ENCODE data around the gene SPSB1. TPM values are rescaled to one million over a fixed set of nuclear protein-coding genes. Genes with fewer than 3 reads are reported as not detected.

The SPSB1 gene
- total and polyA plus RNA-seq, 2 donors = 12.4 to 36.4 TPM

GRCh38 chr1:9265037-9265436 lies 27.7 kb upstream of the SPSB1 start:
- WGBS = 92% methylated on average over 10 of the region's 10 CpGs
- H3K27ac ChIP-seq (ENCODE audit: low read depth) = no peak overlapping the region
- no peaks in the 10 kb centered on the region for H3K4me1 ChIP-seq (ENCODE audit: insufficient read depth)
- no peak for DNase-seq (ENCODE audit: extremely low spot score)
- peaks cover 6% of the 10 kb centered on the region for H3K36me3 ChIP-seq (ENCODE audit: insufficient read depth)
- H3K4me3 ChIP-seq (ENCODE audit: low read depth, low read length) = no peak overlapping the region

DNA sequence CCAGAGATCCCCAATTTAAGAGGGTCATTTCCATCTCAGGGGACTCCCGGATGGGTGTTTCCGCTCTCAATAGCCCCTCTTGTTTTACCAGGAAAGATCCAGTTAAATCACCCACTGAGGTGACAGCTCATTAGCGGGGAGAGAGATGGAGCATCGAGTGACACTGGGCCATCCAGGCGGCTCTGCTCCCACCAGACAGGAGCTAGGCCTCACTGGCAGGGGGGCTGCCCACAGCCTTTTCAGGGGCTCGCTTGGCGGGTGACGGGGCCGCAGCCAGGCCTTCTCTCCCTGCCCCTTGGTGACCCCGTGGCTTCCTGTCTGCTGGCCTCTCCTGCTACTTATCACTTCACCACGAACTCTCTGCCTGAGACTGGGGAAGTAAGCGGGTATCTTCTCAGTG lies 26.7 kb upstream of the SPSB1 start:
- DNase-seq (ENCODE audit: extremely low spot score) = no peak
- H3K4me1 ChIP-seq (ENCODE audit: insufficient read depth) = no peaks in the 10 kb centered on the region
- no peak overlapping the region for H3K27ac ChIP-seq (ENCODE audit: low read depth)
- peaks cover 6% of the 10 kb centered on the region for H3K36me3 ChIP-seq (ENCODE audit: insufficient read depth)
- H3K4me3 ChIP-seq (ENCODE audit: low read depth, low read length) = no peak overlapping the region
- WGBS = 88% methylated on average over 12 of the region's 12 CpGs

GRCh38 chr1:9267352-9267686 lies 25.4 kb upstream of the SPSB1 start:
- WGBS = 72% methylated on average over 7 of the region's 7 CpGs
- Histone ChIP-seq H3K27ac (ENCODE audit: low read depth) (no peak overlapping the region), H3K4me1 (ENCODE audit: insufficient read depth) (no peaks in the 10 kb centered on the region), H3K4me3 (ENCODE audit: low read depth, low read length) (no peak overlapping the region), H3K36me3 (ENCODE audit: insufficient read depth) (peaks cover 6% of the 10 kb centered on the region)
- no peak for DNase-seq (ENCODE audit: extremely low spot score)

DNA sequence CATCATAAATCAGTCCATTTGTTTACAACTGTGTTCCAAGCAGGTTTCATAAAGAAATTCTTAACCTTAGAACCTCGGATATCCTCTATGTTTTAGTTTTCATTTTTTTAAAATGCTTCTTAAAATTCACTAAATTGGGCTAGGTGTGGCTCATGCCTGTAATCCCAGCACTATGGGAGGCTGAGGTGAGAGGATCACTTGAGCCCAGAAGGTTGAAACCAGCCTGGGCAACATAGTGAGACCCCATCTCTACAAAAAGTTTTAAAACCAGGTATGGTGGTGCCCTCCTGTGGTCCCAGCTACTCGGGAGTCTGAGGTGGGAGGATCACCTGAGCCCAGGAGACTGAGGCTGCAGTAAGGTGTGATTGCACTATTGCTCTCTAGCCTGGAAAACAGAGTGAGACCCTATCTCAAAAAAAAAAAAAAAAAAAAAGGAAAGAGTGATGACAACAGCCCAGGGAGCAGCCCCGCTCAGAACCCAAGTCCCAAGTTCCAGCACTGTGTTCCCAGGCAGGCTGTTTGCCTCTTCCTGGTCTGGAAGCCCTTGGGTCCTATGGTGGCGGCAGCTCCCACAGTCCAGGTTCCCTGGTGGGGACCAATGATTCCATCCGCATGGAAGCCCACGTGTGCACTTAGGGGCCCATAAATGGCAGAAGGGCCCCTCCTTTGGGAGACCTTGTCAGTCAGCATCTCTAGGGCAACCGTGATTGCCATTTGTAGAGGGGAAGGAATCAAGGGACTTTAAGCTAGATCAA lies 24.7 kb upstream of the SPSB1 start:
- Histone ChIP-seq H3K27ac (ENCODE audit: low read depth) (no peak overlapping the region), H3K4me3 (ENCODE audit: low read depth, low read length) (no peak overlapping the region), H3K36me3 (ENCODE audit: insufficient read depth) (peaks cover 6% of the 10 kb centered on the region), H3K4me1 (ENCODE audit: insufficient read depth) (no peaks in the 10 kb centered on the region)
- 88% methylated on average over 7 of the region's 7 CpGs for WGBS
- DNase-seq (ENCODE audit: extremely low spot score) = no peak

- no peak overlapping the region for H3K4me3 ChIP-seq (ENCODE audit: low read depth, low read length)
- no peak for DNase-seq (ENCODE audit: extremely low spot score)
- no peak overlapping the region for H3K27ac ChIP-seq (ENCODE audit: low read depth)
- WGBS = 81% methylated on average over 17 of the region's 17 CpGs
- no peaks in the 10 kb centered on the region for H3K4me1 ChIP-seq (ENCODE audit: insufficient read depth)
- peaks cover 5% of the 10 kb centered on the region for H3K36me3 ChIP-seq (ENCODE audit: insufficient read depth)
Observed at GRCh38 chr1:9269078-9269501, 23.6 kb upstream of the SPSB1 start.

GRCh38 chr1:9269721-9270120 lies 23.0 kb upstream of the SPSB1 start:
- no peaks in the 10 kb centered on the region for H3K4me1 ChIP-seq (ENCODE audit: insufficient read depth)
- DNase-seq (ENCODE audit: extremely low spot score) = no peak
- no peak overlapping the region for H3K27ac ChIP-seq (ENCODE audit: low read depth)
- no peaks in the 10 kb centered on the region for H3K36me3 ChIP-seq (ENCODE audit: insufficient read depth)
- 78% methylated on average over 12 of the region's 12 CpGs for WGBS
- no peak overlapping the region for H3K4me3 ChIP-seq (ENCODE audit: low read depth, low read length)

DNA sequence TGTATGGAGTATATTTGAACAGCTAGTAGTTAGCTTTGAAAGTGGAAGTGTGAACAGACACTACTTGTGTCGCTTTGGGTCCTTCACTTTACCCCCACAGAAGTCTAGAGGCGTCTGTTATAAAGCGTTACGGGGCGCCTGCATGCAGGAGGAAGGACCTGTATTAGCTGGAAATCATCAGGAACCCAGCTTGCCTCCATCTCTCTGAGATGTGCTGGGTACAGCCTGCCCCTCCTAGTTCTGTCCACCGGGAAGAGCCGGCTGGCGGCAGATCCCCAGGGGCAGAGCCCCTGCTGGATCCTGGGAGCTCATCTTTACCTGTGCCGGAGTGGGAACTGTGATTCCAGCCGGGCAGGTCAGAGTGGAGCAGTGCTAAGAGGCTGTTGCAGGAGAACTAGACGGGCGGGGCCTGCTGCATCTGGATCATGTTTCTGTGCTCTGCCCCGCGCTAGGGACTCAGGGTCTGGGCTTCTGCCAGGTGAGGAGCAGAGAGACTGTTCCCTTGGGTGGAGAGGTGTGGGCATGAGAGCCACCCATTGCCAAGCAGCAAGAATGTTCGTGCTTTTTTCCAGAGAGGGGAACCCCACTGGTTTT lies 22.3 kb upstream of the SPSB1 start:
- WGBS = 65% methylated on average over 15 of the region's 15 CpGs
- H3K36me3 ChIP-seq (ENCODE audit: insufficient read depth) = no peaks in the 10 kb centered on the region
- DNase-seq (ENCODE audit: extremely low spot score) = no peak
- H3K27ac ChIP-seq (ENCODE audit: low read depth) = no peak overlapping the region
- H3K4me3 ChIP-seq (ENCODE audit: low read depth, low read length) = no peak overlapping the region
- H3K4me1 ChIP-seq (ENCODE audit: insufficient read depth) = no peaks in the 10 kb centered on the region

GRCh38 chr1:9271283-9271682 lies 21.4 kb upstream of the SPSB1 start:
- 78% methylated on average over 11 of the region's 11 CpGs for WGBS
- no peak for DNase-seq (ENCODE audit: extremely low spot score)
- Histone ChIP-seq H3K27ac (ENCODE audit: low read depth) (no peak overlapping the region), H3K36me3 (ENCODE audit: insufficient read depth) (no peaks in the 10 kb centered on the region), H3K4me1 (ENCODE audit: insufficient read depth) (no peaks in the 10 kb centered on the region), H3K4me3 (ENCODE audit: low read depth, low read length) (no peak overlapping the region)

- Histone ChIP-seq H3K27ac (ENCODE audit: low read depth) (no peak overlapping the region), H3K4me1 (ENCODE audit: insufficient read depth) (no peaks in the 10 kb centered on the region), H3K4me3 (ENCODE audit: low read depth, low read length) (no peak overlapping the region), H3K36me3 (ENCODE audit: insufficient read depth) (no peaks in the 10 kb centered on the region)
- no peak for DNase-seq (ENCODE audit: extremely low spot score)
- WGBS = 93% methylated on average over 24 of the region's 24 CpGs
Observed at GRCh38 chr1:9271861-9272595, 20.7 kb upstream of the SPSB1 start.

DNA sequence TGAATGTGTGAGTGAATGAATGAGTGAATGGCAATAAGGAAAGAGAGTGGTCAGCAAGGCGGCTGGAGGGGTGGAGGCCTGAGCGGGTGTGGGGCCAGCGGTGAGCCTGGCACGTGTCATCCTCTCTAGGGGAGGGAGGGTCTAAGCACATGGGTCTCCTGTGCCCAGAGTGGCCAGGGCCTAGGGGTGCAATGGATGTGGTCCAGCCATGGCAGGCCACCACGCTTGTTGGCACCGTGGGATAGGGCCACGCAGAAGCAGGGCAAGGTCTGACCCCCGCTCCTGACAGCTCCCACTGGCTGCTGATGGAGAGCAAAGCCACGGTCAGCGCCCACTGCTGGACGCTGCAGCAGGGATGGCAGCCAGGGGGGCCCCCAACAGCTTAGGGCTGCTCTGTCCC lies 19.5 kb upstream of the SPSB1 start:
- no peak overlapping the region for H3K27ac ChIP-seq (ENCODE audit: low read depth)
- H3K4me3 ChIP-seq (ENCODE audit: low read depth, low read length) = no peak overlapping the region
- H3K36me3 ChIP-seq (ENCODE audit: insufficient read depth) = no peaks in the 10 kb centered on the region
- 80% methylated on average over 11 of the region's 11 CpGs for WGBS
- H3K4me1 ChIP-seq (ENCODE audit: insufficient read depth) = no peaks in the 10 kb centered on the region
- DNase-seq (ENCODE audit: extremely low spot score) = no peak

- no peak for DNase-seq (ENCODE audit: extremely low spot score)
- H3K4me1 ChIP-seq (ENCODE audit: insufficient read depth) = no peaks in the 10 kb centered on the region
- no peak overlapping the region for H3K27ac ChIP-seq (ENCODE audit: low read depth)
- H3K36me3 ChIP-seq (ENCODE audit: insufficient read depth) = no peaks in the 10 kb centered on the region
- 77% methylated on average over 10 of the region's 10 CpGs for WGBS
- no peak overlapping the region for H3K4me3 ChIP-seq (ENCODE audit: low read depth, low read length)
Observed at GRCh38 chr1:9275161-9275560, 17.5 kb upstream of the SPSB1 start.

GRCh38 chr1:9275567-9276034 lies 17.1 kb upstream of the SPSB1 start:
- Histone ChIP-seq H3K4me3 (ENCODE audit: low read depth, low read length) (no peak overlapping the region), H3K36me3 (ENCODE audit: insufficient read depth) (no peaks in the 10 kb centered on the region), H3K4me1 (ENCODE audit: insufficient read depth) (no peaks in the 10 kb centered on the region), H3K27ac (ENCODE audit: low read depth) (no peak overlapping the region)
- no peak for DNase-seq (ENCODE audit: extremely low spot score)
- 60% methylated on average over 12 of the region's 12 CpGs for WGBS

- no peak for DNase-seq (ENCODE audit: extremely low spot score)
- no peak overlapping the region for H3K4me3 ChIP-seq (ENCODE audit: low read depth, low read length)
- no peak overlapping the region for H3K27ac ChIP-seq (ENCODE audit: low read depth)
- WGBS = 77% methylated on average over 5 of the region's 5 CpGs
- no peaks in the 10 kb centered on the region for H3K4me1 ChIP-seq (ENCODE audit: insufficient read depth)
- H3K36me3 ChIP-seq (ENCODE audit: insufficient read depth) = no peaks in the 10 kb centered on the region
Observed at GRCh38 chr1:9278116-9278515, 14.6 kb upstream of the SPSB1 start.

- Histone ChIP-seq H3K27ac (ENCODE audit: low read depth) (no peak overlapping the region), H3K4me3 (ENCODE audit: low read depth, low read length) (no peak overlapping the region), H3K4me1 (ENCODE audit: insufficient read depth) (no peaks in the 10 kb centered on the region), H3K36me3 (ENCODE audit: insufficient read depth) (no peaks in the 10 kb centered on the region)
- DNase-seq (ENCODE audit: extremely low spot score) = no peak
- 82% methylated on average over 10 of the region's 10 CpGs for WGBS
Observed at GRCh38 chr1:9278585-9279153, 14.0 kb upstream of the SPSB1 start.
